HG03280 (cell line): ENCODE data around the gene NSUN6.
"Not testable (repeated sequence)": the region's sequence is repeated elsewhere in the genome, so short reads cannot be mapped to it uniquely, and the experiment has no call there.

Source experiments
- ATAC-seq: cut with Tn5 transposase; IDR thresholded peaks from one replicate; pipeline ENCODE4 v1.9.1; 2021; ENCODE audit warnings: mild to moderate bottlenecking, moderate library complexity; ENCODE audit not compliant: unreplicated experiment

The NSUN6 gene

DNA sequence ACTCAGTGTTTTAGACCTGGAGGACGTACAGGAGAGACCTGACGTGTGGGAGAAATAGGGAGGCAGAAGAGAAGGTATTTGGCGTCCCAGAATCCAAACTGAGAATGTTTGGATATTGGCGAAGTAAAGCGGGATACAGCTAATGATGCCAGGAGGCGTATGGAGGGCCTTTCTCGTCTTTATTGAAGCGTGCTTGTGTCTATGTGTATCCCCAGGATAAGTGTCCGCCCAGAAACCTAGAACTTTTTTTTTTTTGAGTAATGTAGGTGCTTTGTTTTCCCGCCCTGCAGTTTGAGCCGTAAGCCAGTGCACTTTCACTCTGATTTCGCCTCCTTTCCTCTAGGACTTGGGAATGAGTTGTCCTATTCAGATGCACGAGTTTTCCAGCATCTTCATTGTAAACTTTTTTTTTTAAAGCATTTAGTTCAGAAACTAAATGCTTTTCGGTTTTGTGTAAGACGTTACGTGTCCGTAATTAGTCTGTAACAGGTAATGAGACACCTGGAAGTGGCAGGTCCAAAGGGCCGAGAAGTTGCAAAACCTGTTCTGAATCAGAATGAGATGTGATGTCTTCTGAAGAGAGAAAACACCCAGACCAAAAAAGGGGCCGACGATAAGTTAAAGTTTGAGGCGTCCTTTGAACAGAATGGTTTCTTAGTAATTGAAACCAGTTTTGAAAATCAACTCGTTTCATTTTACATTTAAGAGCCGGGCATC is 8.6 kb upstream of the NSUN6 start:
- peak; percentile 8 for ATAC-seq

DNA sequence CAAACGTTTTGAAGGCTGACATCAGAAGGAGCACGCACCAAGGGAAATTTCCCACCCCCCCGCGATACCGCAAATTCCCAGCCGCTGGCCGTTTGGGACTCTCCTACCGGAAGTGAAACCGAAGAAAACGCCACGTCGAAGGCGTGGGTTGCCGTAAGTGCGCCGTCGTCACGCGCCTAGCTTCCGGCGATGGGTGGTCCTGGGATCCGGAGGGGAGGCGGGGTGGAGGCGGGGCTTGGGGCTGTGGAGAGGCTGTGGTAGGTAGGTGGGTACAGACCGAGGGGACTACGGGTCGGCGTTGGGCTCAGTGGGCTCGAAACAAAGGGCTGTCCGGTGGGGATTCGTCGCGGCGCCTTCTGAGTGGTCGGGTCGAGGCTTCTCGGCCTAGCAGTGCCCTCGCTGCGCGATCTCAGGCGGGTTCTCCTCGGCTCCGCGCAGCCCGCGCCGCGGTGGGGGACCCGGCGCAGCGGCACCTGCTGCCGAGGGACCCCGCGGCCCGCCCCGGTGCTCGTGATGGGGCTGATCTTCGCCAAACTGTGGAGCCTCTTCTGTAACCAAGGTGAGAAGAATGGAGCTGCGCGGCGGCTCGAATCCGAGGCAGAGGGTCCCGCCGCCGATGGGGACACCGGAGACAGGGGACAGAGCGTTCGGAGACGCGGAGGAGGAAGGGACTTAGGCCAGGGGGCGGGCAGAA is 7.9 kb upstream of the NSUN6 start, which contains the start of gene ARL5B:
Gene ARL5B, plus strand, starts transcription at position 307 of the 694 bp plus-strand sequence. Its CDS starts 207 bp downstream, at position 514.
- ATAC-seq = peak; percentile 92

DNA sequence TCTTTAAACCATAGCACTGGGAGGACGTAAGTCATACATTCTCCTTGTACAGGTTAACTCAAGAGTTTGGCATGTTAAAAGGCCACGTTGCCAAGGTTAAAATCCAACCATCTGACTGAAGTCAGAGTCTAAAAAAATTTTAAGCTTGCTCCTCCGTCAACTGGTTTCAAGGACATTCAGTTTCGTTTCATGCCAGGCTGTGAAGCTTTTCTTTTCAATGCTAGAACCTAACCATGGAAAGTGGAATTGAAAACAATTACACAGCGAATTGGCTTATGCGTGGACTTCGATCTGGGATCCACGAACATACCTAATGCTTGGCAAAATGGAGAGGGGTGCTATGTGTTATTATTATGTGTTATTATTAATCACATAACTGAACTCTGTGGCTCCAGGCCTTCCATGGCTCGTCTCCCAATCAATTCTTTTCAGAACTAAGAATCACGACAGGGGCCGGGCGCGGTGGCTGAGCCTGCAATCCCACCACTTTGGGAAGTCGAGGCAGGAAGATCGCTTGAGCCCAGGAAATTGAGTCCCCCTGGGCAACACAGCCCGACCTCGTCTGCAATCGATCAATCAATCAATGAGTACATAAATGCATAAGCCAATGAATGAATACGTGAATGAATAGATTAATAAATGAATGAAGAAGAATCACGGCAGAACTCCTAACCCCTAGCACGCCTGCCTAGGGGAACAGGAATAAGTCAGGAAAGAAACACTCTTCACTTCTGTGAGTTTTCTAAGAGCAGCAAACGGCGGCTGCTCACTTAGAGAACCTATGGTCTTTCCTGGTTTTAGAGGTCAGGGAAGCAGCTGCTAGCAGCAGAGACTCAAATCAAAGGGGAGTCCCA is 7.1 kb upstream of the NSUN6 start:
- no peak for ATAC-seq

DNA sequence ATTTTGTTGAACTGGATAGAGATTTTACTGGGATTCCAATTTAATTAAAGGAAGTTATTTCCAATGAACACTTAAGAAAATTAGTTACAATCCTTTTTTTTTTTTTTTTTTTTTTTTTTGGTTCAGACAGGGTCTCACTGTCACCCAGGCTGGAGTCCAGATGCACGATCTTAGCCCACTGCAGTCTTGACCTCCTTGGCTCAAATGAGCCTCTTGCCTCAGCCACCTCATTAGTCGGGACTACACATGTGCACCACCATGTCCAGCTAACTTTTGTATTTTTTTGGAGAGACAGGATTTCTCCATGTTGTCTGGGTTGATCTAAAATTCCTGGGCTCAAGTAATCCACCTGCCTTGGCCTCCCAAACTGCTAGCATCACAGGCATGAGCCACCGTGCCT is 5.3 kb upstream of the NSUN6 start:
- ATAC-seq = no peak

DNA sequence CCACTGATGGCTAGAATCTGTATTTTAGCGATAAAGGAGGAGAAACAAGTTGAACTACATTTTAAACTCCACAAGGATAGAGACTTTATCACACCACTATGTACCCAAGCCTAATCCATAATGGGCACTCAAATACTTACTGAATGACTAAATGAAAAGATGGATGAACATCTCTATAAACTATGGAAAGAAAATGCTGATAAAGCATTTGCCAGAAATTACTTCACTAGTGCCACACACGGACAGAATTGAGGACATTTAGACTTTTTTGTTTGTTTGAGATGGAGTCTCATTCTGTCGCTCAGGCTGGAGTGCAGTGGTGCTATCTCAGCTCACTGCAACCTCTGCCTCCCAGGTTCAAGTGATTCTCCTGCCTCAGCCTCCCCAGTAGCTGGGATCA is 1.7 kb upstream of the NSUN6 start:
- no peak for ATAC-seq

DNA sequence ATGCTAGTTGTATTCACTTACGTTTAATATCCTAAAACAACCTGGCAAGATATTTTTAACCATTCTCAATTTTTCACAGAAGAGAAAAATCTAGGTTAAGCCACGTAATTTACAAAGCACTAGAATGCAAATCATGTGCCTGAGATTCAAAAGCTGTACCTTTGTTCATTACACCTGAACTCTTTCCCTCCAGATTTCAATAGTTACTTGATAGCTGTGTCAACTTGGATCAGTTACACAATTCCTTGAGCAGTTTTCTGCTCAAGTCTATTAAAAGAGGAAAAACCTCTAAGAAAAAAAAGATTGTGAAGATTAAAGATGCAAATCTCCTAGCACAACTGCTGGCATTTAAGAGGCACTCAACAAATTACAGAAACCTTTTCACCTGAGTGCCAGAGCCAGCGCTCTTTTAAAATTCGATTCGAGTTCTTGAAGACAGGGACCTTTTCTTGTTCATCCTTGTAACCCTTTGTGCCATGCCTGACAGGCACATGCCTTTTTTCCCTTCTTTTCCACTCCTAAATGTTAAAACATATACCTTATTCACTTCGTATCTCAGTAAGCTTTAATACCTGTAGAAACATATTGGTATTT is 886 bp downstream of the NSUN6 start:
- no peak for ATAC-seq

DNA sequence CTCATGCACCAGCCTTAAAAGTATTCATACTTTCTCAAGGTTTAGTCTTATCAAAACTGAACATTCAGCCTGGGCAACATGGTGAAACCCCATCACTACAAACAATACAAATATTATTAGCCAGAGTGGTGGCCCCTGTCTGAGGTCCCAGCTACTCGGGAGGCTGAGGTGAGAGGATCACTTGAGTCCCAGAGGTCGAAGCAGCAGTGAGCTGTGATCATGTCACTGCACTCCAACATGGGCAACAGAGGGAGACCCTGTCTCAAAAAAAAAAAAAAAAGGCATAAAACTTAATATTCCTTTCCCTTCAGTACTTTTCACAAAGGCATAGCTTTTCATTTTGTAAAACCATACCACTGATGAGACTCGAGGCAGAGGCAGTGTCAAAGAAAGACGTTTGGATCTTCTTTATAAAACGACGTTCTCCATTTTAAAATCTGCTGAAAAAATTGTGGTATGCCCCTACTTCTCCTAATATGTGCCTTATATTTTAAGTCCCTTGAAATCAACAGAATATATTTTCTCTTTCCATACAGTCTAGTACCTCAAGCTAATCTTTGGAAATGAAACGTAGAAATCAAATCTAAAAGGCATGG is 1.9 kb downstream of the NSUN6 start:
- ATAC-seq = no peak

DNA sequence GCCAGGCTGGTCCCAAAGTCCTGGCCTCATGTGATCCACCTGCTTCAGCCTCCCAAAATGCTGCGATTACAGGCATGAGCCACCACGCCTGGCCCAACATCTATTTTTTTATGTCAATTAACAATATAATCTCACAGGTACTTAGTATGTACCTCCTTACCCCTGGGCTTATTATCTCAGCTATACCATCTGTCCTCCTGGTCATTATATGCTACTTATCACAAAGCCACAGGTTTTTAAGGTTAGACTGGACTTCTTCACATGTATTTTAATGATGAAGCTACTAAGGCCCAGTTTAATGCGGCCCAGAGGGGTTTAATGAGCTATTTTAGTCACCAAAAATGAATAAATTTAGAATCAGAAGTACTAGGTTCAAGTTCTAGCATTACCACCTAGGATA is 3.4 kb downstream of the NSUN6 start:
- ATAC-seq = no peak

DNA sequence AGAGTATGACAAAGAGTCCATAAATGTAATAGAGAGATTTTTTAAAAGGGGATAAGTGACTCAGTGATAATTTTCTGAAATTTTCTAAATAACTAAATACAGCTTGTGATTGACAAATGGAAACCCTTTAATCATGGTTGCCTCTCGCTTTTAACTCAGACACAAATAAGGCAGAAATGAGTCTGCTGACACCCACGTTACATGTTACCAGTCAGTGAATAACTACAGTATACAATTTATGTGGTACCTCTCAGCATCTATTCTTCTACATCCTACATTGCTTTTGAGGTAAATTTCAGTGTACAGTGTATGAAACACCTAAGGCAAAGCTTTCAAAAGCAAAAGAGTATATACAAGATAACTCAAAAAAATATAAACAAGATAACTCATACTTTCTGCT is 4.2 kb downstream of the NSUN6 start:
- ATAC-seq = no peak

DNA sequence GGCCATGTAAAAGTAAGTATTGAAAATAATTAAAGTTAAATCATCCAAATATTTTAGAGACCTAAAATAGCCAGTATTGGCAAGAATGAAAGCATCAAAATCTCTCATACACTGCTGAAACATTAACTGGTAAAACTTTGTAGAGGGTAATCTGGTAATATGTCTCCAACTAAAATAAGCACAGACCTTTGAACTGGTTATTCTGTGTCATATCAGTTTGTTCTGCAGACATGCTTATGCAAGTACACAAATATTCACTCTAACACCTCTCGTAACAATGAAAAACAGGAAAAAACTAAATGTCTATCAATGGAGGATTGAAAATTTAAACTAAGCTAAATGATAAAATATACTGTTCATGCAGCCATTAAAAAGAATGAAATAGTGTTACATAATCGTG is 11.7 kb downstream of the NSUN6 start:
- not testable (repeated sequence) for ATAC-seq

DNA sequence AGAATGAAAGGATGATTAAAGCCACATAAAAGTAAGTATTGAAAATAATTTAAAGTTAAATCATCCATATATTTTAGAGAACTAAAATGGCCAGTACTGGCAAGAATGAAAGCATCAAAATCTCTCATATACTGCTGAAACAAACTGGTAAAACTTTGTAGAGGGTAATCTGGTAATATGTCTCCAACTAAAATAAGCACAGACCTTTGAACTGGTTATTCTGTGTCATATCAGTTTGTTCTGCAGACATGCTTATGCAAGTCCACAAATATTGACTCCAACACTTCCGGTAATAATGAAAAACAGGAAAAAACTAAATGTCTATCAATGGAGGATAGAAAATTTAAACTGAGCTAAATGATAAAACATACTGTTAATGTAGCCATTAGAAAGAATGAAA is 14.0 kb downstream of the NSUN6 start:
- ATAC-seq = not testable (repeated sequence)

DNA sequence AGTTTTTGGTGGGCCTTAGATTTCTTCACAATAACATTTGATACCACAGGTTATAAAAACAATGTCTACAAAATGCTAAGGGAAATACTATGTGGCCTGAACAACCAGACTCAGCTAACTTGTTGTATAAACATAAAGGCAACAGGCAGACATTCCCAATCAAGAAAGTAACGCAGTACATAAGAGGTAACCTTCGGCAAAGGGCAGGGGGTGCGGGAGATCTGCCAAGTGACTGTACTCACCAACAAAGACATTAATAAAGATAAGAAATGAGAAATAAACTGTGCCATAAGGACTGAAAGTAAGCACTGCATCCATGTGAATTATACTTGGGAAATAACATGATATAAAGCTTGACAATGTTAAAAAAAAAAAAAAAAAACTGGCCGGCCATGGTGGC is 15.4 kb downstream of the NSUN6 start:
- no peak for ATAC-seq

DNA sequence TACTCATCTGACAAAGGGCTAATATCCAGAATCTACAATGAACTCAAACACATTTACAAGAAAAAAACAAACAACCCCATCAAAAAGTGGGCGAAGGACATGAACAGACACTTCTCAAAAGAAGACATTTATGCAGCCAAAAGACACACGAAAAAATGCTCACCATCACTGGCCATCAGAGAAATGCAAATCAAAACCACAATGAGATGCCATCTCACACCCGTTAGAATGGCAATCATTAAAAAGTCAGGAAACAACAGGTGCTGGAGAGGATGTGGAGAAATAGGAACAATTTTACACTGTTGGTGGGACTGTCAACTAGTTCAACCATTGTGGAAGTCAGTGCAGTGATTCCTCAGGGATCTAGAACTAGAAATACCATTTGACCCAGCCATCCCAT is 18.9 kb downstream of the NSUN6 start:
- not testable (repeated sequence) for ATAC-seq

DNA sequence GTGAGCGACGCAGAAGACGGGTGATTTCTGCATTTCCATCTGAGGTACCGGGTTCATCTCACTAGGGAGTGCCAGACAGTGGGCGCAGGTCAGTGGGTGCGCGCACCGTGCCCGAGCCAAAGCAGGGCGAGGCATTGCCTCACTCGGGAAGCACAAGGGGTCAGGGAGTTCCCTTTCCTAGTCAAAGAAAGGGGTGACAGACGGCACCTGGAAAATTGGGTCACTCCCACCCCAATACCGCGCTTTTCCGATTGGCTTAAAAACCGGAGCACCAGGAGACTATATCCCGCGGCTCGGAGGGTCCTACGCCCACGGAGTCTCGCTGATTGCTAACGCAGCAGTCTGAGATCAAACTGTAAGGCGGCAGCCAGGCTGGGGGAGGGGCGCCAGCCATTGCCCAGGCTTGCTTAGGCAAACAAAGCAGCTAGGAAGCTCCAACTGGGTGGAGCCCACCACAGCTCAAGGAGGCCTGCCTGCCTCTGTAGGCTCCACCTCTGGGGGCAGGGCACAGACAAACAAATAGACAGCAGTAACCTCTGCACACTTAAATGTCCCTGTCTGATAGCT is 23.9 kb downstream of the NSUN6 start:
- ATAC-seq = not testable (repeated sequence)

DNA sequence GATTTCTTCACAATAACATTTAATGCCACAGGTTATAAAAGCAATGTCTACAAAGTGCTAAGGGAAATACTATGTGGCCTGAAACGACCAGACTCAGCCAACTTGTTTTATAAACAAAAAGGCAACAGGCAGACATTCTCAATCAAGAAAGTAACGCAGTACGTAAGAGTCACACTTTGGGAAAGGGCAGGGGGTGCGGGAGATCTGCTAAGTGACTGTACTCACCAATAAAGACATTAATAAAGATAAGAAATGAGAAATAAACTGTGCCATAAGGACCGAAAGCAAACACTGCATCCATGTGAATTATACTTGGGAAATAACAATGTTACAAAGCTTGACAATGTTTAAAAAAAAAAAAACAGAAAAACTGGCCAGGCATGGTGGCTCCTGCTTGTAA is 25.5 kb downstream of the NSUN6 start:
- ATAC-seq = no peak

DNA sequence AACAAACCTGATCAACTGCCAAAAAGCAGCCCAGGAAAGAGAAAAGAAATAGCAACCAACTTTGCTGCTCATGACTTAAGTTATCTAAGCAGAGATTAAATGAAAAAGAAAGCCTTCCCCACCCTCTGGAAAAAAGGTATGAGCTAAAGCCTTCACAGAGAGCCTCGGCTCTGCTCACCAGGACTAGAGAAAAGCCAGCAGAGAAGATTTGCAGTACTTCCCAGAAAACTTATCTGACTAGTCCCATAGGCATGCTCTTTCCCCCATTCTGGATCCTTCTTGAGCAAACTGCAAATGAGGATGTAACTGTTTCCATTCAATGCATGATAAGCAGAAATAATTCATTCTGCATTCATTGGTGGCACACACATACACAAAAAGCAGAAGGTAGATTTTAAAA is 27.7 kb downstream of the NSUN6 start:
- ATAC-seq = not testable (repeated sequence)

DNA sequence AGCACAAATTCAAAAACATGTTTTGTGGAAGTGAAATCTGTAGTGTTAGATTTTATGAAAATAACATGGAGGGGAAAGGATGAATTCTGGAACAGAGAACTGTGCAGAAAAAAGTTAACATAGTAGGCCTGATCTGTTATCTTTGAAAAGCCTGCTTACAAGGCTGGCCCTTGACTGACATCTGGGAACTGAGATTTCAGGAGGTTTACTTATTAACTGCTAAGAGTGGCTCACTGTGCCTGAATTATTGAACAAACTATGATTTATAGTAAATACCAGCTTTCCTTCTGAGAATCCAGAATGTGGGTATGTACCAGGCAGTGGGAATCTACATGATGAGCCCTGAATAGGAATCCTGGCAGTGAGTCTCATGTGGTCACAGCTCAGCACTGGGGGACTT is 30.5 kb downstream of the NSUN6 start:
- ATAC-seq = no peak

DNA sequence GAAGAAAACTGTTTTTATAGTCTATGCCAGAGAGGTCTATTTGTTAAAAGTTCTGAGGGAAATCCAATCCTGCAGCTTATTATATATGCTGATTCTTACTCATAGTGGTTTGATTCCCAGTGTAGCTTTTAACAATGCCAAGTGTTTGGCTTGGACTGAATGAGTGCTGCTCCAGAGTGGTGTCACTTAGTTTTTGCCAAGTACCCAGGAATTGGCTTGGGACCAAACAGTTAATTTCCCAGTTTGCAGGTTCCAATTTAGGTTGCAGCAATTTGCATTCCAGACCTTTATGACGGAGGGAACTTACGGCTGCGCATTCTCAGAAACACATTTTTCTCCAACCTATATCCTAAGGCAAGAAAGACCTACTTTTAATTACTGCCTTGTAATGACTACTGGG is 32.4 kb downstream of the NSUN6 start:
- ATAC-seq = no peak

DNA sequence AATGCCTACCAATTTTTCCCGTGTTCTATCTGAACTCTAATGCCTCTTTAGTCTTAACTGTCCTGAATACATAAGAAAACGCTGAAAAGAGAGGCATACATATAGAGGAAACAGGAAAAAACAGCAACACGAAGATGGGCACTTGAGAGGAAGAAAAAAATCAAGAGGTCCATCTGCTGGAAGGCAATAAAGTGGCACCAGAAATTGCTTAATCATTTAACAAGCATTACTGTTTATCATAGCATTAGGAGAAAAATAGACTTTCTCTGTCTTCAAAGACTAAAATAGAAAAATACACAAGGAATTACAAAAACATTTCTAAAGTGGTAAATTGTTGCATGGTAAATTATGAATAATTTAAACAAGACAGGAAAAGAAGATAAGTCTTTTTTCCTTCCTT is 35.0 kb downstream of the NSUN6 start:
- no peak for ATAC-seq

DNA sequence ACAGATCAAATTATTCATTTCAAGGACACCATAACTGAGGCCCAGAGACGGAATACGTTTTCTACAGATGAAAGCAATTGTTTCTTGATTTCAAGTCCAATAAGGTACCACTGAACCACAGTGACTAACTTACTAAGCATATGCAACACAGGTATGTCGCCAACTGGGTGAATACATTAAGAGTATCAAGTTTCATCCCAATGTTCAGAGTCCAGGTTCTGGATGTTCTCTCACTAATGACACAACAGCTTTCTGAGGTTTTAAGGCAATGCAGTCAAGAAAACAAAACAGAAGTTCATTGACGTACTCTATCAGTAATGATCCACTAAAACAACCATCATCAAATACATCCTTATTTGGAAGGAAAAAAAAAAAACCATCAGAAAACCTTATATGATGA is 35.8 kb downstream of the NSUN6 start:
- ATAC-seq = no peak

DNA sequence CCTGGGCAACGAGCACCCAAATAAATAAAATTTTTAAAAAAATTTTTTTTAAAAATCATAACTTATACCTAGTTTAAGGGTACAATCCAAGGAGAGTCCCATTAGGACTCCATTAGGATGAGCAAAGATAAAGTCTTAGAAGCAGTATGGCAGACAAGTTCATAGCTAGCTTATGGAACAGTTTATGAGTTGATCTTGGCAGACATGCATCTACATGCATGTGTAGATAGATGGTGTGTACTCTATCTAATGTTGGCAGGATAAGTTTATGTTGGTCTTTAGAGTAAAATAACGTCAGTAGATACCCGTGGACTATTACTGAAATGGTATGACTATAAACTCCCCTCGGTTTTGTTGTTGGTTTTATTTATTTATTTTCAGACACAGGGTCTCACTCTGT is 40.2 kb downstream of the NSUN6 start:
- ATAC-seq = no peak
